Neural cell (in vitro differentiated cells): ENCODE results near the gene CGB8. TPM values are rescaled to one million over a fixed set of nuclear protein-coding genes. Genes with fewer than 3 reads are reported as not detected.

Source experiments
- H2AFZ ChIP-seq: fragments of 200-600, 300-800 bp; sonication (generic), shearing (Covaris generic); 2 replicates; pipeline ENCODE4 v1.6.0; 2014; ENCODE audit warnings: low read depth, mild to moderate bottlenecking, antibody characterized with exemption, low read length, moderate library complexity
- H3F3A ChIP-seq: fragments of 200-600 bp; shearing (Covaris generic); 2 replicates; pipeline ENCODE4 v1.6.1; 2016; ENCODE audit warnings: mild to moderate bottlenecking, moderate library complexity, mixed read lengths, antibody characterized with exemption, low read length; ENCODE audit not compliant: insufficient read depth, poor library complexity, severe bottlenecking
- H3K27ac ChIP-seq: fragments of 200-600, 300-800 bp; sonication (generic), shearing (Covaris generic); 2 replicates; pipeline ENCODE4 v1.5.1; 2014; ENCODE audit warnings: mild to moderate bottlenecking, low read length, moderate library complexity
- H3K27me3 ChIP-seq: fragments of 300-800, 200-600 bp; sonication (generic), shearing (Covaris generic); 2 replicates; pipeline ENCODE4 v1.6.0; 2014; ENCODE audit warnings: mild to moderate bottlenecking, low read depth, low read length, moderate library complexity; ENCODE audit not compliant: insufficient read depth
- H3K36me3 ChIP-seq: fragments of 300-800, 200-600 bp; sonication (generic), shearing (Covaris generic); 2 replicates; pipeline ENCODE4 v1.5.1; 2014; ENCODE audit warnings: mild to moderate bottlenecking, antibody characterized with exemption, low read length, moderate library complexity; ENCODE audit not compliant: insufficient read depth
- H3K4me2 ChIP-seq: fragments of 300-800, 200-600 bp; sonication (generic), shearing (Covaris generic); 2 replicates; pipeline ENCODE4 v1.6.0; 2014; ENCODE audit warnings: mild to moderate bottlenecking, low read length
- H3K4me3 ChIP-seq: fragments of 300-800, 200-600 bp; sonication (generic), shearing (Covaris generic); 2 replicates; pipeline ENCODE4 v1.5.1; 2014; ENCODE audit warnings: mild to moderate bottlenecking, low read length, moderate library complexity
- H3K79me2 ChIP-seq: fragments of 200-600 bp; shearing (Covaris generic); replicated peaks from 2 replicates; pipeline ENCODE4 v1.6.0; 2014; ENCODE audit warnings: mild to moderate bottlenecking, low read length, moderate library complexity; ENCODE audit not compliant: insufficient read depth
- H3K9ac ChIP-seq: fragments of 300-800, 200-600 bp; sonication (generic), shearing (Covaris generic); 2 replicates; pipeline ENCODE4 v1.6.1; 2016; ENCODE audit warnings: mild to moderate bottlenecking, low read length, mixed read lengths
- H3K9me2 ChIP-seq: fragments of 200-600 bp; shearing (Covaris generic); 2 replicates; pipeline ENCODE4 v1.6.1; 2016; ENCODE audit warnings: mild to moderate bottlenecking, low read length, mixed read lengths; ENCODE audit not compliant: insufficient read depth
- H3K9me3 ChIP-seq: fragments of 200-600, 300-800 bp; sonication (generic), shearing (Covaris generic); 2 replicates; pipeline ENCODE4 v1.6.1; 2016; ENCODE audit warnings: mild to moderate bottlenecking, mixed run types, low read length, moderate library complexity, mixed read lengths
- H4K20me1 ChIP-seq: fragments of 200-600 bp; shearing (Covaris generic); 2 replicates; pipeline ENCODE4 v1.6.1; 2016; ENCODE audit warnings: mild to moderate bottlenecking, mixed run types; ENCODE audit not compliant: insufficient read depth
- EP300 ChIP-seq: fragments of 450-650 bp; conservative IDR thresholded peaks from 2 replicates; pipeline ENCODE4 v1.6.1; 2014; ENCODE audit warnings: antibody characterized with exemption, mild to moderate bottlenecking, moderate library complexity; ENCODE audit not compliant: poor library complexity, severe bottlenecking
- EZH2 ChIP-seq: fragments of 200-600, 300-800 bp; shearing (Covaris generic), sonication (generic); IDR thresholded peaks from 2 replicates; pipeline ENCODE4 v1.6.1; 2014; ENCODE audit warnings: antibody characterized with exemption, low read length, borderline replicate concordance, mild to moderate bottlenecking; ENCODE audit not compliant: insufficient read depth, poor library complexity, severe bottlenecking
- MXI1 ChIP-seq: fragments of 450-650 bp; conservative IDR thresholded peaks from 2 replicates; pipeline ENCODE4 v1.6.1; 2014; ENCODE audit warnings: antibody characterized with exemption, mild to moderate bottlenecking; ENCODE audit not compliant: poor library complexity, severe bottlenecking
- POLR2AphosphoS5 ChIP-seq: IDR thresholded peaks from 2 replicates; pipeline ENCODE4 v1.6.1; 2012
- RAD21 ChIP-seq: fragments of 450-650 bp; conservative IDR thresholded peaks from 2 replicates; pipeline ENCODE4 v1.6.1; 2014; ENCODE audit warnings: antibody characterized with exemption, mild to moderate bottlenecking, moderate library complexity
- SMC3 ChIP-seq: fragments of 450-650 bp; conservative IDR thresholded peaks from 2 replicates; pipeline ENCODE4 v1.6.1; 2014; ENCODE audit warnings: antibody characterized with exemption, mild to moderate bottlenecking, moderate library complexity; ENCODE audit not compliant: poor library complexity
- TAF1 ChIP-seq: IDR thresholded peaks from 2 replicates; pipeline ENCODE4 v1.6.1; 2012; ENCODE audit warnings: low read depth
- polyA plus RNA-seq: library from polyadenylated mRNA; depleted of rRNA; stranded (reverse); fragments of >200 nt; gene quantifications from 2 replicates; pipeline ENCODE4 v1.2.3, GENCODE V29; 2014
- TF ChIP-seq, protein P1 (sequence below): IDR thresholded peaks from 2 replicates; pipeline ENCODE4 v1.6.1; 2012; ENCODE audit warnings: borderline replicate concordance
- TF ChIP-seq, protein P2 (sequence below): fragments of 450-650 bp; IDR thresholded peaks from 2 replicates; pipeline ENCODE4 v1.5.1; 2014; ENCODE audit warnings: antibody characterized with exemption, mild to moderate bottlenecking, moderate library complexity; ENCODE audit not compliant: poor library complexity, severe bottlenecking

CGB8 gene
- polyA plus RNA-seq, 1 donor from 2014 or later, result not detected

DNA sequence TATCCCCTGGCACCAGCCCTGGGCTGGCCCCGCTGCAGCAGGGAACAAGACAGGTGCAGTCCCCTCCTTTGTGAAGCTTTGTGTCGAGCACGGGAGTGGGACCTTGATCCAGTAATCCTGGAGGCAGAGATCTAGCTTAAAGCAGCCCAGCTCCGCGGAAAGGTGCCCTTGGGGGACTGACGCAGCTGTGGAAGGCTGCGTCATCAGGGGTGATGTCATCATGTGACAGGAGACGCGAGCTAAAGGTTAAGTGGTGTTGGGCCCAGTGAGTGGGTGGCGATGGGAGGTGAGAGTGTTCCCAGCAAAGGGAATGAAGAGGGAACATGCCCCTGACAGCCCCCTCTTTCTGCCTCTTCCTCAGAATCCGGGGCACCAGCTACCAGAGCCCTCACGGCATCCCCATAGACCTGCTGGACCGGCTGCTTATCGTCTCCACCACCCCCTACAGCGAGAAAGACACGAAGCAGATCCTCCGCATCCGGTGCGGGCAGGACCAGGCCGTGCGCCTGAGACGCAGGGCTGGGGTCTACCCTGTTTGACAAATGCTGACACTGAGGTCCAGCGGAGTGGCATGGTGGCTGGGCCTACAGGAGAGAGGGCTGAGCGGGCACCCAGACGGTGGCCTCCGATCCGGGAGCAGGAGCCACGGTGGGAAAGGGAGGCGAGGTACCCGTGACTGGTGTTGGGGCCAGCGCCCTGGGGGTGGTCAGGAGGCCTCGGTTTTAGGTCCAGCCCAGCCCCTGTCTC is 34.6 kb downstream of the CGB8 start:
- Histone ChIP-seq H3K4me2 (no peak overlapping the region), H3K9me2 (no peaks in the 10 kb centered on the region), H3K9ac (no peak overlapping the region), H3K79me2 (no peaks in the 10 kb centered on the region), H3K4me3 (no peak overlapping the region), H2AFZ (no peak overlapping the region), H3K36me3 (no peaks in the 10 kb centered on the region), H4K20me1 (no peaks in the 10 kb centered on the region), H3K9me3 (no peaks in the 10 kb centered on the region), H3K27me3 (peaks cover 13% of the 10 kb centered on the region), H3F3A (no peaks in the 10 kb centered on the region), H3K27ac (no peak overlapping the region)
- TF ChIP-seq, protein P1, sequence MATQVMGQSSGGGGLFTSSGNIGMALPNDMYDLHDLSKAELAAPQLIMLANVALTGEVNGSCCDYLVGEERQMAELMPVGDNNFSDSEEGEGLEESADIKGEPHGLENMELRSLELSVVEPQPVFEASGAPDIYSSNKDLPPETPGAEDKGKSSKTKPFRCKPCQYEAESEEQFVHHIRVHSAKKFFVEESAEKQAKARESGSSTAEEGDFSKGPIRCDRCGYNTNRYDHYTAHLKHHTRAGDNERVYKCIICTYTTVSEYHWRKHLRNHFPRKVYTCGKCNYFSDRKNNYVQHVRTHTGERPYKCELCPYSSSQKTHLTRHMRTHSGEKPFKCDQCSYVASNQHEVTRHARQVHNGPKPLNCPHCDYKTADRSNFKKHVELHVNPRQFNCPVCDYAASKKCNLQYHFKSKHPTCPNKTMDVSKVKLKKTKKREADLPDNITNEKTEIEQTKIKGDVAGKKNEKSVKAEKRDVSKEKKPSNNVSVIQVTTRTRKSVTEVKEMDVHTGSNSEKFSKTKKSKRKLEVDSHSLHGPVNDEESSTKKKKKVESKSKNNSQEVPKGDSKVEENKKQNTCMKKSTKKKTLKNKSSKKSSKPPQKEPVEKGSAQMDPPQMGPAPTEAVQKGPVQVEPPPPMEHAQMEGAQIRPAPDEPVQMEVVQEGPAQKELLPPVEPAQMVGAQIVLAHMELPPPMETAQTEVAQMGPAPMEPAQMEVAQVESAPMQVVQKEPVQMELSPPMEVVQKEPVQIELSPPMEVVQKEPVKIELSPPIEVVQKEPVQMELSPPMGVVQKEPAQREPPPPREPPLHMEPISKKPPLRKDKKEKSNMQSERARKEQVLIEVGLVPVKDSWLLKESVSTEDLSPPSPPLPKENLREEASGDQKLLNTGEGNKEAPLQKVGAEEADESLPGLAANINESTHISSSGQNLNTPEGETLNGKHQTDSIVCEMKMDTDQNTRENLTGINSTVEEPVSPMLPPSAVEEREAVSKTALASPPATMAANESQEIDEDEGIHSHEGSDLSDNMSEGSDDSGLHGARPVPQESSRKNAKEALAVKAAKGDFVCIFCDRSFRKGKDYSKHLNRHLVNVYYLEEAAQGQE, result no peak
- TF ChIP-seq EP300, result no peak
- no peak for TF ChIP-seq EZH2
- TF ChIP-seq POLR2AphosphoS5, result no peak
- TF ChIP-seq RAD21, result no peak
- no peak for TF ChIP-seq TAF1
- TF ChIP-seq SMC3, result no peak
- TF ChIP-seq, protein P2, sequence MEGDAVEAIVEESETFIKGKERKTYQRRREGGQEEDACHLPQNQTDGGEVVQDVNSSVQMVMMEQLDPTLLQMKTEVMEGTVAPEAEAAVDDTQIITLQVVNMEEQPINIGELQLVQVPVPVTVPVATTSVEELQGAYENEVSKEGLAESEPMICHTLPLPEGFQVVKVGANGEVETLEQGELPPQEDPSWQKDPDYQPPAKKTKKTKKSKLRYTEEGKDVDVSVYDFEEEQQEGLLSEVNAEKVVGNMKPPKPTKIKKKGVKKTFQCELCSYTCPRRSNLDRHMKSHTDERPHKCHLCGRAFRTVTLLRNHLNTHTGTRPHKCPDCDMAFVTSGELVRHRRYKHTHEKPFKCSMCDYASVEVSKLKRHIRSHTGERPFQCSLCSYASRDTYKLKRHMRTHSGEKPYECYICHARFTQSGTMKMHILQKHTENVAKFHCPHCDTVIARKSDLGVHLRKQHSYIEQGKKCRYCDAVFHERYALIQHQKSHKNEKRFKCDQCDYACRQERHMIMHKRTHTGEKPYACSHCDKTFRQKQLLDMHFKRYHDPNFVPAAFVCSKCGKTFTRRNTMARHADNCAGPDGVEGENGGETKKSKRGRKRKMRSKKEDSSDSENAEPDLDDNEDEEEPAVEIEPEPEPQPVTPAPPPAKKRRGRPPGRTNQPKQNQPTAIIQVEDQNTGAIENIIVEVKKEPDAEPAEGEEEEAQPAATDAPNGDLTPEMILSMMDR, result no peak
- TF ChIP-seq MXI1, result no peak

DNA sequence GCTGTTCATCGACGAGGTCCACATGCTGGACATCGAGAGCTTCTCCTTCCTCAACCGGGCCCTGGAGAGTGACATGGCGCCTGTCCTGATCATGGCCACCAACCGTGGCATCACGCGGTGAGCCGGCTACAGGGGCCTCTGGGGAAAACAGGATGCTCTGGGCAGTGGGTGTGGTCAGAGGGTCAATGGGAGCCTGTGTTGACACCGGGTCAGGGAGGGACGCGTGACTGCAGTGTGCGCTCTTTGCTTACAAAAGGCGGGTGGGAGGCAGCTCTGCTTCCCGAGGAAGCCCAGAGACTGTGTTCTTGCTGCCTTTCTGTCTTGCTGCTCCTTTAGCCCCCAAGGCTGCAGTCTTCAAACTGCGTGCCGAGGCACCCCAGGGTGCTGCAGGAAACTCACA is 37.7 kb downstream of the CGB8 start:
- no peaks in the 10 kb centered on the region for H3K79me2 ChIP-seq
- no peaks in the 10 kb centered on the region for H3K36me3 ChIP-seq
- H4K20me1 ChIP-seq, result no peaks in the 10 kb centered on the region
- H3K27me3 ChIP-seq, result no peaks in the 10 kb centered on the region
- H3K9ac ChIP-seq, result no peak overlapping the region
- no peaks in the 10 kb centered on the region for H3F3A ChIP-seq
- no peak overlapping the region for H2AFZ ChIP-seq
- no peak for TF ChIP-seq POLR2AphosphoS5
- TF ChIP-seq, protein P2, result no peak
- no peak for TF ChIP-seq EZH2
- TF ChIP-seq SMC3, result no peak
- no peak for TF ChIP-seq RAD21
- TF ChIP-seq MXI1, result no peak
- TF ChIP-seq, protein P1, result no peak
- TF ChIP-seq TAF1, result no peak
- TF ChIP-seq EP300, result no peak
- no peak overlapping the region for H3K4me3 ChIP-seq
- H3K9me2 ChIP-seq, result no peaks in the 10 kb centered on the region
- H3K9me3 ChIP-seq, result no peaks in the 10 kb centered on the region
- no peak overlapping the region for H3K4me2 ChIP-seq
- no peak overlapping the region for H3K27ac ChIP-seq
